Ectodermal cell (in vitro differentiated cells): Measurements from ENCODE around the gene TGFBI.

Experiments
- H3K27ac ChIP-seq: 2 replicates; pipeline ENCODE4 v1.7.0; 2013; ENCODE audit warnings: mild to moderate bottlenecking, low read depth, low read length; ENCODE audit not compliant: insufficient read depth, poor library complexity, severe bottlenecking
- H3K27me3 ChIP-seq: 2 replicates; pipeline ENCODE4 v1.7.0; 2013; ENCODE audit warnings: mild to moderate bottlenecking, low read length; ENCODE audit not compliant: insufficient read depth, control insufficient read depth, poor library complexity, severe bottlenecking
- H3K36me3 ChIP-seq: one replicate; pipeline ENCODE4 v1.7.0; 2013; ENCODE audit warnings: low read length; ENCODE audit not compliant: control insufficient read depth, insufficient read depth
- H3K4me1 ChIP-seq: one replicate; pipeline ENCODE4 v1.7.0; 2013; ENCODE audit warnings: low read length; ENCODE audit not compliant: control insufficient read depth, insufficient read depth
- H3K4me3 ChIP-seq: 2 replicates; pipeline ENCODE4 v1.7.0; 2013; ENCODE audit warnings: low read depth, low read length, control low read depth; ENCODE audit not compliant: insufficient read depth
- H3K9me3 ChIP-seq: 2 replicates; pipeline ENCODE4 v1.7.0; 2013; ENCODE audit warnings: mild to moderate bottlenecking, low read length, moderate library complexity; ENCODE audit not compliant: control insufficient read depth
- WGBS, 2 experiments: methylation state at CpG; one replicate each; pipeline ENCODE4 v1.1.7; 2013; ENCODE audit warnings: missing lambda C conversion rate in 2 of 2; 5-methylcytosine and 5-hydroxymethylcytosine counted together

TGFBI gene

DNA sequence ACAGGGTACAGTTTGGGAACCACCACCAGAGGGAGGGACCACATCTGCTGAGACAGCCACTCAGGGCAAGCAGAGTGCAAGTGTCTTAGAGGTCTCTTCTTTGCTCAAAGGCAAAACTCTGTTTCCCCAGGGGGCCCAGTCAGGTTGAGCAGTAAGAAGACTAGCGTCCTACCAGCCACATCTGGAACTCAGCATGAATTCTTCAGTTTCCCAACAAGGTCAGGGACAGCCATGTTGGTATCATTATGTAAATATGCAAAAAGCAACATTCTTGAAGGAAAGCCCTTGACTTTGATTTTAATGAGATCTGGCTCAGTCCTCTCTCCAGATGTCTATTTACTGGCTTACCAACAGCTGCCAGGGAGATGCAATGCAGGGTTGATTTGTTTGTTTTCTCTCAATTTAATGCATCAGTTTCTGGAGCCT, 46.7 kb downstream of the TGFBI start:
- 61 to 83% methylated on average over 1 of the region's 1 CpG for WGBS, 2 experiments
- no peaks in the 10 kb centered on the region for H3K4me1 ChIP-seq
- no peak overlapping the region for H3K4me3 ChIP-seq
- peaks cover 14% of the 10 kb centered on the region for H3K27me3 ChIP-seq
- no peaks in the 10 kb centered on the region for H3K9me3 ChIP-seq
- no peak overlapping the region for H3K27ac ChIP-seq
- H3K36me3 ChIP-seq: no peaks in the 10 kb centered on the region

DNA sequence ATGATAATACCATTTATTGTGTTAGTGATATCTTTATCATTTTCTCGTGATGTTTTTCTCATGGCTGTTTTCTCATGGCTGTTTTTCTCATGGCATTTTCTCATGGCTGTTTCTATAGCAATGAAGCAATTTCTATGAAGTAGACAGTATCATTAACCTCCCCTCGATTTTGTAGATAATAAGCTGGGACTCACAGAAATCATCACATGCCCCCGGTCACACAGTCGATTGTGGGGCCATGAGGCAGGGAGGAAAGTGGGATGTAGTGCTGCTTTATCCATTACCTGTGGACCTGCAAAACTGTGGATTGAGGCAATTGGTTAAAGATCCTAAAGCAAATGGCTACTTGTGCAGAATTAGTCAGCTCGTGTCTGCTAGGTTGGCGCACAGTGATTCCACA, 47.3 kb downstream of the TGFBI start:
- H3K4me1 ChIP-seq: no peaks in the 10 kb centered on the region
- H3K4me3 ChIP-seq: no peak overlapping the region
- no peaks in the 10 kb centered on the region for H3K36me3 ChIP-seq
- H3K27ac ChIP-seq: no peak overlapping the region
- 79 to 94% methylated on average over 5 to 6 of the region's 6 CpGs for WGBS, 2 experiments
- H3K27me3 ChIP-seq: peaks cover 14% of the 10 kb centered on the region
- no peaks in the 10 kb centered on the region for H3K9me3 ChIP-seq

DNA sequence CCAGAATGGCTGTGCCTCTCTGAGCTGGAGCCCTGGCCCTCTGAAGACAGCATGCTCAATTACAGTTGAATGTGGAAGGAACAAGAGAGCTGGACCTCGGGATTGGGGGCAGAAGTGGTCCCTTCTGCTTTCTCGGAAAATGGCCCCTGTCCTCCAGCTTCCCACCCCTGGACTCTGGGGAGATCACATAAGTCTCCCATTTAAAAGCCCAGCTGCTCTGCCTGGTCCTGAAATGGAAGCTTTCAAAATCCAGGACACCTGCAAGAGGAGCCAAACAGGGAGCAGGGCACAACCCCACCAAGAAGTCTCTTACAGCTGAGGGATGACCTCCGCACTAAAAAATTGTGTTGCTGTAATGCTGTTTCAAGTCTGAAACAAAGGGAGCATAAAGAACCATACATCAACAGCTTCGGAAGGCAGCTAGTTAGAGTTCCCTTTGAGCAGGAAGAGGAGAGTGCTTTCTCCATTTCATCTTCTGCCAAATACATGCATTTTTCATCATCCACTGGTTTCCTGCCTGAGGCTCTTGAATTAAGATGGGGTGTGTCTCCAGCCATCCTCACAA, 48.2 kb downstream of the TGFBI start:
- WGBS, 2 experiments: 94 to 95% methylated on average over 4 of the region's 4 CpGs
- Histone ChIP-seq H3K36me3 (no peaks in the 10 kb centered on the region), H3K9me3 (no peaks in the 10 kb centered on the region), H3K4me1 (no peaks in the 10 kb centered on the region), H3K27ac (no peak overlapping the region), H3K27me3 (peaks cover 14% of the 10 kb centered on the region), H3K4me3 (no peak overlapping the region)

DNA sequence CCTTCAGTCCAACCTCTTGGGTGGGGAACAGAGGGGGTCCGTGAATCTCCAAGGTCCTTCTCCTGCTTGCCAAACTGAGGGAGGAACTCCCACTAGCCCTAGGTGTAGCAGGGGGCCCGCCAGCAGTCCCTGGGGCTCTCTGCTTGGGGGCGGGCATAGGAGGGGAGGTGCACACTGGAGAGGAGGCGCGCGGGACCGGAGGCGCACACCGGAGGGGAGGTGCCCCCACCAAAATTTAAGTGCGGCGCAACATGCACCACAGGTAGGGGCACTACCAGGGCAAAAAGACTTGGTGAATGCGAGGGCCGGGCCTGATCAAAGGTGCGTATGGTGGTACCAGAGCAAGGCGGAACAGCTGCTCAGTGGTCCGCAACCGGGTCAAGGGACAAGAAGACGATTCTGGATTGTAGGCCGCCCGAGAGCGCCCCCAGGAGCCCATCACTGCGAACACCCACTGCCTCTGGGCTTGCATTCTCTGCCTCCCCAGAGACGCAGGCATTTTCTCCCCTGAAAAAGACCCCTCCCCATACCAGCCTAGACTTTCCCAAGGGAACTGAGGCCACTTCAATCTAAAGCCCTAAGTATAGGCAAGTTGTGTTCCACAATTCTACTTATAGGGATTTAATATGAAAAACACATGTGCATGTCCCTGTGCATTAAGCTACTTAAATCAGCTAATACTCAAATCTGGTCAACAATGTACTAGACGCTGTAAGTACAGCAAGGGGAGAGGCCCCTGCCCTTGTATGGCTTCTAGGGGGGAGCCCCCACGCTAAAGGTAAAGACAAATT, 50.6 kb downstream of the TGFBI start:
- WGBS, 2 experiments: 70 to 73% methylated on average over 25 of the region's 25 CpGs
- Histone ChIP-seq H3K27ac (no peak overlapping the region), H3K4me1 (no peaks in the 10 kb centered on the region), H3K27me3 (peaks cover 14% of the 10 kb centered on the region), H3K36me3 (no peaks in the 10 kb centered on the region), H3K4me3 (peak overlapping the region; percentile 46), H3K9me3 (no peaks in the 10 kb centered on the region)

DNA sequence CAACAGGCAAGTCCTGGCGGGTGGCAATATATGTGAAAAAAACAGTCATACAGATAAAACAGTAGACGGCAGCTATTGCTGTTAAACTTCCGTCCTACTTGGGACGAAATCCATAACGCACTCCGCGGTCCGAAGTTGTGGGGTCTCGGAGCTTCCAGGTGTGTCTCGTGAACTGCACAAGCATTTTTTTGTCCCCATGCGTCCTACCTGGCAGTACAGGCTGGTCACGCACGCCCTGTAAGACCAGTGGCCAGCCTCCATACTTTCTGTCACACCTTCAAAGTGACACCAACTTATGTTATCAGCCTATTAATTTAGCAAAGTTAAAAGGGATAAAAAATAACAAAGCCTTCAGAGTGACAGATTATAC, 51.3 kb downstream of the TGFBI start:
- Histone ChIP-seq H3K27me3 (peaks cover 14% of the 10 kb centered on the region), H3K27ac (no peak overlapping the region), H3K4me1 (no peaks in the 10 kb centered on the region), H3K36me3 (no peaks in the 10 kb centered on the region), H3K4me3 (peak overlapping the region; percentile 46), H3K9me3 (no peaks in the 10 kb centered on the region)
- 58 to 70% methylated on average over 13 of the region's 13 CpGs for WGBS, 2 experiments

DNA sequence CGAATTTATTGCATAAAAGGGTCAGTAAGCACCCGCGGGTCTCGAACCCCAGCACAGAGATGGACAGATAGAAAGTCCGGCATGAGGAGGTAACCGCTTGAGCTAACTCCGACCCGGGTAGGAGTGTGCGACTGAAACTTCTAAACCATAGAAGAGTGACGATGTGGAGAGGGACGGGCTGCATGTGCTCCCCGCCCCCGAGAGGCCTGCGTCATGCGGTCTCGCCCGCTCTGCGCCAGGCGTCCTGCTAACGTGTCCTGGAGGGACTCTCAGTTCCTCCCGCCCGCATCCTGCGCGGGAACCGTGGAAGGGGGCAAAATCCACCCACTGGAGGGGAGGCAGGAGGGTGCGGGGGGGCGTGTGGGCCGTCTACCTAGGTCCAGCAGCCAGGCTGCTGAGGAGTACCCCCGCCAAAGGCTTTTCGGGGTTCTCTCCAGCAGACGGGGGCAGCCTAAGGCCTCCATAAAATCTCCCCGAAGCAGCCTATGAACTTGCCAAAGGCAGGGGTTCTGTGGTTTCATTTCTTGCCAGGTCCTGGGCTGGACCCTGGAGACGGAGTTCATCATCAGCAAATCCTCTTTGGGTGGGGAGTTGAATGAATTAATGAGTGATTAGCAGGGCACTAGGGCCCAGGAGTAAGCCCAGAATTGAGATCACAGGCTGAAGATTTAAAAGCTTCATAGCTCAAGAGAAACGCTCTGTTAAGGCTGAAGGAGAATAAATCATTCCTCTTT, 51.9 kb downstream of the TGFBI start:
- Histone ChIP-seq H3K9me3 (no peaks in the 10 kb centered on the region), H3K27ac (no peak overlapping the region), H3K27me3 (peaks cover 14% of the 10 kb centered on the region), H3K4me3 (peak overlapping the region; percentile 46), H3K4me1 (no peaks in the 10 kb centered on the region), H3K36me3 (no peaks in the 10 kb centered on the region)
- WGBS, 2 experiments: 59 to 65% methylated on average over 34 of the region's 34 CpGs

DNA sequence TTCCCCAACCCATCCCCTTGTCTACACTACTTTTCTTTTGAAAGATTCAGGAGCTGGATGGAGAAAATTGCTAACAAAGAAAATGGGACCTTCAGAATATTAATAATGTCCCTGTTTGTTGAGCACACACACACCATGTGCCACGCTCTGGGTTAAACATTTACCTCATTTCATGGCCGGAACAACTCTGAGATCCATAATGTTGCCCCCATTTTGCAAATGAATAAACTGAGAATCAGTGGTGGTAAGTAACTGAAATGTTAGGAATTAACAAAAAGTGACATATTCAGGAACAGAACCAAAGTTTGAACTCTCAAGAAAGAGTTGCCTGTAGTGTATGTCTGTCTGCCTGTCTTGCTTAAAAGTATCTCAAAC, 52.4 kb downstream of the TGFBI start:
- WGBS, 2 experiments: 81 to 94% methylated on average over 2 of the region's 2 CpGs
- Histone ChIP-seq H3K36me3 (no peaks in the 10 kb centered on the region), H3K4me3 (peak overlapping the region; percentile 46), H3K27me3 (peaks cover 14% of the 10 kb centered on the region), H3K9me3 (no peaks in the 10 kb centered on the region), H3K27ac (no peak overlapping the region), H3K4me1 (no peaks in the 10 kb centered on the region)

DNA sequence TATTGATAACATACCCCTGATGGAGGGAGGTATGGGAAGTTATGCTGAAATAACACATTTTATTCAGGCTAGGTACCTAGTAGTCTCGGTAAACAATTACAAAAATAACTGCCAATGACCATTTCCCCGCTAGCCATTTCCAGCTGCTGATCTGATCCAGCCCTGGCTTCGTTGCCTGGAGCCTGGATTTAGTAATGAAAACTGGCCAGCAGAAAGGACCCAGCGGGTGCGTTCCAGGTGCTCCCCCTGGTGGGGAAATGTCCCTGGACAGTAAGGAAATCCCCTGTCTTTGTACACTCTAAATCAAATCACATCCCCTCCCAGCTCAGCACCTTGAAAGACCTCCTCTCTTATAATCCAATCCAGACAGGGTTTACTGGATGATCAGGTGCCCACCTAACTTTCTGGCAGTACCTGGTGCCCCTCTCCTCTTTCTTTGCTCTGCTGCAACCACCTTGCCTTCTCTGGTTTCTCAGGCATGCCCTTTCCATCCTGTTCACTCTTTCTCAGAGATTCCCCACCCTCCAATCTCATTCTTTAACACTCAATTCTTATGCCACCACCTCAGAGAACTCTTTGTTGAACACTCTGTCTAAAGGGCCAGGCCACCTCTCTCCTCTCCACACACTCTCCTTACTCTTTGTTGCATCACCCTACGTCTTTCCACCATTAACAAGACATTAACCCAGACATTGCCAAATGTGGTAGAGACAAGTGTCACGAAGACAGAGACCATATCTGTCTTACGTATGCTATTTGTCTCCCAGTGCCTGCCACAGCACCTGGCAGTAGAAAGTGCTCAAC, 53.8 kb downstream of the TGFBI start:
- Histone ChIP-seq H3K27me3 (peaks cover 10% of the 10 kb centered on the region), H3K36me3 (no peaks in the 10 kb centered on the region), H3K9me3 (no peaks in the 10 kb centered on the region), H3K4me1 (no peaks in the 10 kb centered on the region), H3K4me3 (no peak overlapping the region), H3K27ac (no peak overlapping the region)
- WGBS, 2 experiments: 37 to 41% methylated on average over 8 of the region's 8 CpGs

DNA sequence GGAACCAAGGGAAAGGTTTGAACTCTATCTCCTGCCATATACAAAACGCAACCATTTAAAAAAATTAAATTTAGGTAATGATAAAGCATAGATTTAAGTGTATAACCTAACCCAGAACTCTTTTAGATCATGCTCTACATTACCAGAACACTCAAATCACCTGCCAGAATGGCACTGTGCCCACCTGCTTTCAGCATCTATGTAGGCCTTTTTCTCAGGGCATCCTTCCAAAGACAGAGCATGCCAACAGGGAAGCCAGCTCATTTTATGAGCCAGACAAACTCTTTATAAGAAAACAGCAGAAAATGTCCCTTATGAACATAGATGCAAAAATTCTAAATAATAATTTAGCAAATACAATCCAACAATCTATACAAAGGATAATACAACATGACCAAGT, 55.9 kb downstream of the TGFBI start:
- Histone ChIP-seq H3K4me3 (no peak overlapping the region), H3K27ac (no peak overlapping the region), H3K27me3 (peaks cover 3% of the 10 kb centered on the region), H3K36me3 (no peaks in the 10 kb centered on the region), H3K9me3 (no peaks in the 10 kb centered on the region), H3K4me1 (no peaks in the 10 kb centered on the region)
- WGBS, 2 experiments: no CpG with 5 or more reads among the region's 1 CpG
